ENCODE data around the gene RREB1. TPM values are rescaled to one million over a fixed set of nuclear protein-coding genes. Genes with fewer than 3 reads are reported as not detected.

RREB1 gene
- total RNA-seq, 1 experiment from 2014 or later: 61.6 TPM

GRCh38 chr6:7071405-7071804 is 36.4 kb upstream of the RREB1 start:
- Histone ChIP-seq H3K4me1 (ENCODE audit: insufficient read depth, low read length, poor library complexity, severe bottlenecking) (no peaks in the 10 kb centered on the region), H3K27ac (ENCODE audit: low read depth, low read length, poor library complexity, severe bottlenecking) (no peak overlapping the region), H3K9me3 (ENCODE audit: low read depth, low read length, poor library complexity, severe bottlenecking) (no peaks in the 10 kb centered on the region), H3K4me3 (ENCODE audit: low read depth, low read length, poor library complexity, severe bottlenecking) (no peak overlapping the region), H3K36me3 (ENCODE audit: insufficient read depth, low read length, poor library complexity, severe bottlenecking) (no peaks in the 10 kb centered on the region), H3K27me3 (replicated peaks; ENCODE audit: insufficient read depth, low read depth, low read length, poor library complexity) (no peaks in the 10 kb centered on the region)
- intact Hi-C loops (cut with micrococcal nuclease; ENCODE audit: unreplicated experiment): no loop called here
- ChIA-PET POLR2A (ENCODE audit: low non-redundant PET) (no interaction called here), CTCF (no interaction called here)
- TF ChIP-seq EZH2 (IDR thresholded peaks at IDR 0.05; ENCODE audit: borderline replicate concordance, low read depth, low read length, poor library complexity, severe bottlenecking): no peak
- no TSS peak for BruUV-seq (replicated peaks)
- no peak for DNase-seq (ENCODE audit: low spot score)

GRCh38 chr6:7073082-7073820 is 34.5 kb upstream of the RREB1 start:
- no peak for TF ChIP-seq CTCF (conservative IDR thresholded peaks at IDR 0.05; ENCODE audit: low read depth, low read length)
- TF ChIP-seq EZH2 (IDR thresholded peaks at IDR 0.05; ENCODE audit: borderline replicate concordance, low read depth, low read length, poor library complexity, severe bottlenecking): no peak
- no peak for DNase-seq (ENCODE audit: low spot score)
- intact Hi-C loops (cut with micrococcal nuclease; ENCODE audit: unreplicated experiment): no loop called here
- Histone ChIP-seq H3K36me3 (ENCODE audit: insufficient read depth, low read length, poor library complexity, severe bottlenecking) (no peaks in the 10 kb centered on the region), H3K9me3 (ENCODE audit: low read depth, low read length, poor library complexity, severe bottlenecking) (no peaks in the 10 kb centered on the region), H3K27me3 (replicated peaks; ENCODE audit: insufficient read depth, low read depth, low read length, poor library complexity) (no peaks in the 10 kb centered on the region), H3K27ac (ENCODE audit: low read depth, low read length, poor library complexity, severe bottlenecking) (no peak overlapping the region), H3K4me3 (ENCODE audit: low read depth, low read length, poor library complexity, severe bottlenecking) (no peak overlapping the region), H3K4me1 (ENCODE audit: insufficient read depth, low read length, poor library complexity, severe bottlenecking) (no peaks in the 10 kb centered on the region)
- POLR2A ChIA-PET (ENCODE audit: low non-redundant PET): no interaction called here
- BruUV-seq (replicated peaks): no TSS peak
- CTCF ChIA-PET: no interaction called here

DNA sequence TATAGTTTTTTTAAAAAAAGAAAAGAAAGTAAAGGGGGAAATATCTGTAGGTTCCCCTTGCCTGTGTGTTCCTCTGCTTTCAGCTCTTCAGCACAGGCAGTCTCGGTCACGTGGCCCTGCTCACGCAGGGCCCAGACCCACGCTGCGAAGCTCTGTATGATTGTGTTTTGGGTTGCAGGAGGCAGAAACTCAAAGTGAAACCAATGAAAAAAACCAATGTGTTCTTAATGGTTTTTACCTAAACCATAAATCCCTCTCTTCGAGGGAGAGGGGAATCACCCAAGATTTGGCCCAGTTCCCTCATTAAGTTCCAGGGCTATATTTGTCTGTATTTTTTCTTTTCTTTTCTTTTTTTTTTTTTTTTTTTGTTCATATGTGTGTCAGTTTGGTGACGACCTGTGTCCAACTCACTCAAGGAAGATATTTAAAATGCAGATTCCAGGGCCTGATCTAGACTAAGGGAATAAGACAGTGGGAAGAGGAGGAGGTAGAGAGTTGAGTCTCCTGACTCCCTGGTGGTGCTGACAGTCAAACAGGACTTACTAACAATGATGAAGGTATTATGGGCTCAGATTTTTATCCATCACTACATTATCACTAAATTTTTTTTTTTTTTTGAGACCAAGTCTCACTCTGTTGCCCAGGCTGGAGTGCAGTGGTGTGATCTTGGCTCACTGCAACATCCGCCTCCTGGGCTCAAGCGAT is 33.8 kb upstream of the RREB1 start:
- H3K27me3 ChIP-seq (replicated peaks; ENCODE audit: insufficient read depth, low read depth, low read length, poor library complexity): no peaks in the 10 kb centered on the region
- intact Hi-C loops (cut with micrococcal nuclease; ENCODE audit: unreplicated experiment): no loop called here
- DNase-seq (ENCODE audit: low spot score): no peak
- no peak overlapping the region for H3K27ac ChIP-seq (ENCODE audit: low read depth, low read length, poor library complexity, severe bottlenecking)
- H3K36me3 ChIP-seq (ENCODE audit: insufficient read depth, low read length, poor library complexity, severe bottlenecking): no peaks in the 10 kb centered on the region
- ChIA-PET POLR2A (ENCODE audit: low non-redundant PET) (no interaction called here), CTCF (no interaction called here)
- BruUV-seq (replicated peaks): no TSS peak
- no peaks in the 10 kb centered on the region for H3K4me1 ChIP-seq (ENCODE audit: insufficient read depth, low read length, poor library complexity, severe bottlenecking)
- H3K9me3 ChIP-seq (ENCODE audit: low read depth, low read length, poor library complexity, severe bottlenecking): no peaks in the 10 kb centered on the region
- TF ChIP-seq CTCF (conservative IDR thresholded peaks at IDR 0.05; ENCODE audit: low read depth, low read length): no peak
- H3K4me3 ChIP-seq (ENCODE audit: low read depth, low read length, poor library complexity, severe bottlenecking): no peak overlapping the region
